Measurements from ENCODE around the gene SYNJ1. TPM values are rescaled to one million over a fixed set of nuclear protein-coding genes. Genes with fewer than 3 reads are reported as not detected.

Gene SYNJ1
- total and polyA plus RNA-seq, 7 experiments from 2014 or later = 4.3 to 28.5 (median 22.1) TPM

DNA sequence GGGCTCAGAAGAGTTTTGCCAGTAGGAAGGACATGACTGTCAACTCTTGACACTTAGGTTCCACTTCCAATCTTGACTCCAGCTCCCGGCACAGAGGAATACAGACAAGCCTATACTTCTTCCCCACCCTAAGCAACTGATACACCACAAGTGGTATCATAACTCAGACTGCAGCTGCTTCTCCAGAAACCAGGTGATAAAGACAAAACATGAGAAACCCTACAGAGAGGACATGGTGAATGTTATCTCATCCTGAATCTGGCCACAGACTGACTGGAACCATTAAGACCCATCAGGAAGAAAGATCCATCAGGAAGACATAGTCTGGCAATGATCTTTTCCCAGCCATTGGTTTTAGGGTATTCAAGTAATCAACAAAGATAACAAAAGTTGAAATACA is 30.0 kb upstream of the SYNJ1 start:
- ChIA-PET CTCF (no interaction called here), POLR2A (interaction anchor here (0.6 kb wide), 1 partner anchor 56 kb away, joined by 3 read pairs; no protein-coding TSS in a partner anchor)
- Histone ChIP-seq H3K27ac (ENCODE audit: low read depth, low read length) (no peak overlapping the region), H3K27me3 (ENCODE audit: control insufficient read depth in 2 of 2, insufficient read depth in 2 of 2, low read length in 2 of 2) (no peaks in the 10 kb centered on the region), H3K4me1 (ENCODE audit: control insufficient read depth in 2 of 2, insufficient read depth in 2 of 2, low read length in 2 of 2) (no peaks in the 10 kb centered on the region), H3K4me3 (ENCODE audit: low read length) (no peak overlapping the region), H3K9me3 (ENCODE audit: control insufficient read depth in 2 of 3, low read length in 3 of 3) (no peaks in the 10 kb centered on the region), H3K36me3 (ENCODE audit: control insufficient read depth in 2 of 3, insufficient read depth in 3 of 3, low read length in 3 of 3) (peaks cover 8 to 56% (median 31%) of the 10 kb centered on the region in 3 experiments)
- no peak for DNase-seq
- Mint-ChIP-seq H3K9me3 (no peaks in the 10 kb centered on the region), H3K27ac (peak overlapping the region in 1 of 9 donors; percentile 18), H3K36me3 (peaks cover 6 to 64% (median 33%) of the 10 kb centered on the region in 5 donors), H3K4me3 (no peak overlapping the region), H3K4me1 (peaks cover 5 to 19% (median 9%) of the 10 kb centered on the region in 7 donors), H3K27me3 (no peaks in the 10 kb centered on the region)
- no peak for ATAC-seq
- intact Hi-C loops (cut with micrococcal nuclease) = loop anchor here in 1 of 2 donors (5.0 kb wide), 1 partner anchor 81 kb away; no protein-coding TSS in a partner anchor

GRCh38 chr21:32756096-32756495 is 28.3 kb upstream of the SYNJ1 start:
- Mint-ChIP-seq H3K36me3 (peaks cover 3 to 68% (median 26%) of the 10 kb centered on the region in 5 donors), H3K4me3 (no peak overlapping the region), H3K9me3 (no peaks in the 10 kb centered on the region), H3K27ac (no peak overlapping the region), H3K4me1 (peaks cover 3 to 18% (median 9%) of the 10 kb centered on the region in 7 donors), H3K27me3 (no peaks in the 10 kb centered on the region)
- H3K27ac ChIP-seq (ENCODE audit: low read depth, low read length) = no peak overlapping the region
- intact Hi-C loops (cut with micrococcal nuclease) = loop anchor here in 1 of 2 donors (5.0 kb wide), 1 partner anchor 79 kb away; no protein-coding TSS in a partner anchor
- H3K4me3 ChIP-seq (ENCODE audit: low read length) = no peak overlapping the region
- ATAC-seq (no peak), DNase-seq (no peak)
- ChIA-PET POLR2A (interaction anchor here (0.7 to 2.7 kb wide), 3 partner anchors 16 to 477 kb away, joined by 3 to 14 read pairs (median 3); partner anchors contain the start of gene PAXBP1), CTCF (interaction anchor here (0.7 kb wide), 1 partner anchor 9 kb away, joined by 3 read pairs; no protein-coding TSS in a partner anchor)
- peaks cover 8 to 54% (median 32%) of the 10 kb centered on the region in 3 experiments for H3K36me3 ChIP-seq (ENCODE audit: control insufficient read depth in 2 of 3, insufficient read depth in 3 of 3, low read length in 3 of 3)
- no peaks in the 10 kb centered on the region for H3K9me3 ChIP-seq (ENCODE audit: control insufficient read depth in 2 of 3, low read length in 3 of 3)
- H3K27me3 ChIP-seq (ENCODE audit: control insufficient read depth in 2 of 2, insufficient read depth in 2 of 2, low read length in 2 of 2) = no peaks in the 10 kb centered on the region
- no peaks in the 10 kb centered on the region for H3K4me1 ChIP-seq (ENCODE audit: control insufficient read depth in 2 of 2, insufficient read depth in 2 of 2, low read length in 2 of 2)

- no peak for ATAC-seq
- Mint-ChIP-seq H3K36me3 (peaks cover 0 to 67% (median 28%) of the 10 kb centered on the region in 5 donors), H3K9me3 (no peaks in the 10 kb centered on the region)
These were observed 26.2 kb upstream of the SYNJ1 start for GRCh38 chr21:32753818-32754585.

DNA sequence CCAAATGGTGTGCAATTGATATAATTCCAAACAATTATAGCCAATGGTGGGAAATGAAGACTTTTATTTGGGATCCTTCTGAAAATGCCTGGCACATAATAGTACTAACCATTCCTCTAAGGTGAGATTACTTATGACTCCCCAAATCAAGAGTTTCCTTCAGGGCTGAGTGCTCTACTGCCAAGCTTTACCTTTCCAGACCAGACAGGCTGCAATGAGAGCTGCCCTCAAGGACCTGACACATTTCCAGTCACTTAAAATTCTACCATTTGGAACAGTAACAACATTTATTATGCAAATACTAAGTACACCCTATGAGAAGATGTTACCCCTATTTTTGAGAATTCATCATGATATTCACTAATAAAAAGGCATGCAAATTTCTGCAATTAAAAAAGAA is 22.6 kb upstream of the SYNJ1 start:
- Mint-ChIP-seq H3K36me3 (peaks cover 10 to 82% (median 58%) of the 10 kb centered on the region in 5 donors), H3K9me3 (no peaks in the 10 kb centered on the region), H3K4me1 (peaks cover 8 to 30% (median 26%) of the 10 kb centered on the region in 7 donors), H3K27ac (peak overlapping the region in 2 of 9 donors; percentile 29 to 66), H3K4me3 (no peak overlapping the region), H3K27me3 (no peaks in the 10 kb centered on the region)
- H3K36me3 ChIP-seq (ENCODE audit: control insufficient read depth in 2 of 3, insufficient read depth in 3 of 3, low read length in 3 of 3) = peaks cover 12 to 76% (median 22%) of the 10 kb centered on the region in 3 experiments
- no peak overlapping the region for H3K4me3 ChIP-seq (ENCODE audit: low read length)
- intact Hi-C loops (cut with micrococcal nuclease) = no loop called here
- no peak for ATAC-seq
- H3K27ac ChIP-seq (ENCODE audit: low read depth, low read length) = no peak overlapping the region
- CTCF ChIA-PET = no interaction called here
- POLR2A ChIA-PET = no interaction called here
- peaks cover 0 to 7% of the 10 kb centered on the region in 2 donors for H3K4me1 ChIP-seq (ENCODE audit: control insufficient read depth in 2 of 2, insufficient read depth in 2 of 2, low read length in 2 of 2)
- H3K27me3 ChIP-seq (ENCODE audit: control insufficient read depth in 2 of 2, insufficient read depth in 2 of 2, low read length in 2 of 2) = no peaks in the 10 kb centered on the region
- DNase-seq = no peak
- no peaks in the 10 kb centered on the region for H3K9me3 ChIP-seq (ENCODE audit: control insufficient read depth in 2 of 3, low read length in 3 of 3)

More at GRCh38 chr21:32753818-32754585, 26.2 kb upstream of the SYNJ1 start:
- Histone ChIP-seq H3K9me3 (ENCODE audit: control insufficient read depth in 2 of 3, low read length in 3 of 3) (no peaks in the 10 kb centered on the region), H3K36me3 (ENCODE audit: control insufficient read depth in 2 of 3, insufficient read depth in 3 of 3, low read length in 3 of 3) (peaks cover 21 to 55% (median 22%) of the 10 kb centered on the region in 3 experiments), H3K4me1 (ENCODE audit: control insufficient read depth in 2 of 2, insufficient read depth in 2 of 2, low read length in 2 of 2) (no peaks in the 10 kb centered on the region), H3K27ac (ENCODE audit: low read depth, low read length) (no peak overlapping the region), H3K4me3 (ENCODE audit: low read length) (no peak overlapping the region), H3K27me3 (ENCODE audit: control insufficient read depth in 2 of 2, insufficient read depth in 2 of 2, low read length in 2 of 2) (no peaks in the 10 kb centered on the region)
- H3K27me3 Mint-ChIP-seq = no peaks in the 10 kb centered on the region
- ChIA-PET CTCF (no interaction called here), POLR2A (interaction anchor here (0.6 to 2.7 kb wide), 6 partner anchors 8 to 451 kb away, joined by 3 to 14 read pairs (median 4); partner anchors contain the start of gene PAXBP1)
- H3K4me1 Mint-ChIP-seq = peaks cover 0 to 17% (median 9%) of the 10 kb centered on the region in 7 donors
- intact Hi-C loops (cut with micrococcal nuclease) = no loop called here
- DNase-seq = no peak
- H3K27ac Mint-ChIP-seq = peak overlapping the region in 2 of 9 donors; percentile 38 to 51
- H3K4me3 Mint-ChIP-seq = no peak overlapping the region

DNA sequence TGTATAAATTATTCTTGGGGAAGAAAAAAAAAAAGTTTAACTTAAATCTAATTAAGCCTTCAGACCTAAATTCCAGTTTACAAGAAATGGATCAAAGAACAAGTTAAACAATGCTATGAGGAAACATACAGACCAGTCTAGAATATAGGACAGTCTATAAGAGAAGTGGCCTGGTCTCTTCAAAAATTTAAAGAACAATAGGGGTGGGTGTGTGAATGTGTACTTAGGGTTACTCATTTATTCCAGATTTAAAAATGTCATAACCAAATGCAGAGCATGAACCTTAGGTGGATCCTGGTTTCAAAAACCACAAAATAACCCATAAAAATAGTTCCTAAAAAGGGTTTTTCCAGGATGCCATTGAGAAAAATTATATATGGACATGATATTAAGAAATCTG is 21.8 kb upstream of the SYNJ1 start:
- Mint-ChIP-seq H3K9me3 (no peaks in the 10 kb centered on the region), H3K4me1 (peaks cover 8 to 32% (median 26%) of the 10 kb centered on the region in 7 donors), H3K4me3 (no peak overlapping the region), H3K36me3 (peaks cover 10 to 83% (median 63%) of the 10 kb centered on the region in 5 donors), H3K27ac (peak overlapping the region in 2 of 9 donors; percentile 60 to 66), H3K27me3 (no peaks in the 10 kb centered on the region)
- ATAC-seq (no peak), DNase-seq (no peak)
- ChIA-PET POLR2A (no interaction called here), CTCF (no interaction called here)
- H3K27ac ChIP-seq (ENCODE audit: low read depth, low read length) = no peak overlapping the region
- H3K4me3 ChIP-seq (ENCODE audit: low read length) = no peak overlapping the region
- H3K9me3 ChIP-seq (ENCODE audit: control insufficient read depth in 2 of 3, low read length in 3 of 3) = no peaks in the 10 kb centered on the region
- intact Hi-C loops (cut with micrococcal nuclease) = no loop called here
- peaks cover 12 to 77% (median 22%) of the 10 kb centered on the region in 3 experiments for H3K36me3 ChIP-seq (ENCODE audit: control insufficient read depth in 2 of 3, insufficient read depth in 3 of 3, low read length in 3 of 3)
- H3K4me1 ChIP-seq (ENCODE audit: control insufficient read depth in 2 of 2, insufficient read depth in 2 of 2, low read length in 2 of 2) = peaks cover 0 to 7% of the 10 kb centered on the region in 2 donors
- H3K27me3 ChIP-seq (ENCODE audit: control insufficient read depth in 2 of 2, insufficient read depth in 2 of 2, low read length in 2 of 2) = no peaks in the 10 kb centered on the region

DNA sequence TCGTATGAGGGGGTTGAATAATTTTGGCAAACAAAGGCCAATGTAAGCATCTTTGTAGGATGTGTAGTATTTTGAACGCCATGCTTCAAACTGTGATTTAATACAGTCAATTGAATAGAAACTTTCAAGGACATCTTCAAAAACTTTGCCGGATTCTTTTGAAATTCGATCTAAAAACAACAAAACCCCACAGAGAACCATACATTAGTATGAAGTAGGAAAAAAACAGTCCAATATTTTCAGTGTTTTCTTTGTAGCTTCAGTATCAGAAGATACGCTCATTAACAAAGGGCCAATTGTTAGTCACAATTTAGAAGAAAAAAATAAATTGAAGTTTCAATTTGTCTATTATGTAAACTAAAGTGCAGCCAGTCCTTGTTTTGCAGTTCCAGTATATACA is 20.7 kb upstream of the SYNJ1 start:
- Mint-ChIP-seq H3K4me1 (peaks cover 7 to 32% (median 26%) of the 10 kb centered on the region in 7 donors), H3K27ac (peak overlapping the region in 1 of 9 donors; percentile 31), H3K4me3 (no peak overlapping the region), H3K36me3 (peaks cover 10 to 83% (median 63%) of the 10 kb centered on the region in 5 donors), H3K27me3 (no peaks in the 10 kb centered on the region), H3K9me3 (no peaks in the 10 kb centered on the region)
- Histone ChIP-seq H3K4me1 (ENCODE audit: control insufficient read depth in 2 of 2, insufficient read depth in 2 of 2, low read length in 2 of 2) (peaks cover 0 to 7% of the 10 kb centered on the region in 2 donors), H3K9me3 (ENCODE audit: control insufficient read depth in 2 of 3, low read length in 3 of 3) (no peaks in the 10 kb centered on the region), H3K27me3 (ENCODE audit: control insufficient read depth in 2 of 2, insufficient read depth in 2 of 2, low read length in 2 of 2) (no peaks in the 10 kb centered on the region), H3K4me3 (ENCODE audit: low read length) (no peak overlapping the region), H3K27ac (ENCODE audit: low read depth, low read length) (no peak overlapping the region), H3K36me3 (ENCODE audit: control insufficient read depth in 2 of 3, insufficient read depth in 3 of 3, low read length in 3 of 3) (peaks cover 10 to 77% (median 24%) of the 10 kb centered on the region in 3 experiments)
- intact Hi-C loops (cut with micrococcal nuclease) = no loop called here
- ATAC-seq (no peak), DNase-seq (no peak)
- ChIA-PET CTCF (no interaction called here), POLR2A (no interaction called here)
